ENCODE data around the gene OR56A4.
"Not testable (repeated sequence)": the region's sequence is repeated elsewhere in the genome, so short reads cannot be mapped to it uniquely, and the experiment has no call there.

OR56A4 gene

DNA sequence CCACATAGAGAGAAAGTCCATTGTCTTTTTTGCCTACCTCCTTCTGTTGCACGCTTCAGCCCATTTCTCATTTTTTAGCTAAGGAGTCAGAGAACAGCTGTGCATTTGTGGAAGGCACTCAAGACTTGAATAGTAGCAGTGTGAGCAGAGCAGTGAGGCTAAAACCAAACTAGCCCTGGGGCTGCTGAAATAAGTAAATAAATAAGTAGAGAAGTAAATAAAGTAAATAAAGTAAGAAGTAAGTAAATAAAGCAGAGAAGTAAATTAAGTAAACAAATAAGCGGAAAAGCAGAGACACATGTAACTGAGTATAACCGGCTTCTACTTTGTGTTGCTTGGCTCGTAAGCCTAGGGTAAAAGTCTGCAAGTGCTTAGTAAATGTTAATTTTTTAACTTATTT, 17.5 kb downstream of the OR56A4 start:
- Mint-ChIP-seq H3K9me3 (ENCODE audit: low read depth) (peaks cover 6% of the 10 kb centered on the region), H3K27me3 (peaks cover 24% of the 10 kb centered on the region), H3K36me3 (no peaks in the 10 kb centered on the region)

DNA sequence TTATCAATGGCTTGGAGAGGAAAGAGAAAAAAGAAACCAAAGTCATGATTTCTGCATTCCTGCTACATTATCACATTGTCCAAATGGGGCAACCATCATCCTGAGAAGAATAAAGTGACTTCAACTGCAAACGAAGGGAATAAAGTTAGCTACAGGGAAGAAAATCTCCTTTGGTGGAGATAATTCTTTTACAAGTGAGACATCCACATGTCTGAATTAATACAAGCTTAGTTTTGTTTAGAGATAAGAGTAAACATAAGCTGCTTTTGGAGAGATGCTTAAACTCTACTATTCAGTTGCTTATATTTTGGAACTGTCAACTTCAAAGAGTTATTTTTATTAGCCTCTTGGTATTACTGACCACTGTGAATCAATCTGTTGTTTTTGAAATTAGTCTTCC, 19.9 kb downstream of the OR56A4 start, which contains the start of gene OR52L1:
Gene OR52L1 (minus strand): TSS at position 101 of the 400 bp plus-strand sequence. CDS start 55 bp downstream, at position 46.
- no peaks in the 10 kb centered on the region for H3K36me3 Mint-ChIP-seq
- no peak within 1 kb of the TSS for H3K4me3 Mint-ChIP-seq
- no peaks in the 10 kb centered on the region for H3K4me1 Mint-ChIP-seq (ENCODE audit: low read depth)
- peaks cover 37% of the 10 kb centered on the region for H3K27me3 Mint-ChIP-seq
- no peak within 1 kb of the TSS for H3K27ac Mint-ChIP-seq
- peaks cover 6% of the 10 kb centered on the region for H3K9me3 Mint-ChIP-seq (ENCODE audit: low read depth)

More for the DNA sequence above, 17.5 kb downstream of the OR56A4 start:
- Mint-ChIP-seq H3K4me3 (no peak overlapping the region), H3K4me1 (ENCODE audit: low read depth) (no peaks in the 10 kb centered on the region), H3K27ac (no peak overlapping the region)

DNA sequence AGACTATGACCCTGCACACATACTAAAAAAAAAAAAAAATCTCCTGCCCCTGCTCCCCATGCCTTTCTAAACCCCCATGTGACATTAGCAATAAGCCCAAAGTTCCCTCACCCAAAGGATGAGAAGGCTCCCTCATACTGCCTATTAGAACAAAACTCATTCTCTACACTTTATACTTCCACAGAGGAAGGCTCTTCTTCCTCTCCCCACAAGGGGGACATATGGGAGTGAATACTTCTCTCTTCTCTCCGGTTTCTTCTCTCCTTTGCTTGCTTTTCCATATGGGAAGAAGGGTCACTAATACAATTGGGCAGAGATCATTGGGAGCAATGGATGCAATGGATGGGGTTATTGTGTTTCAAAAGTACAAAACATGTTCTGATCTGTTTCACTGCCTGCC, 23.3 kb downstream of the OR56A4 start:
- H3K27me3 Mint-ChIP-seq = peaks cover 32% of the 10 kb centered on the region
- no peaks in the 10 kb centered on the region for H3K4me1 Mint-ChIP-seq (ENCODE audit: low read depth)
- H3K36me3 Mint-ChIP-seq = no peaks in the 10 kb centered on the region
- H3K9me3 Mint-ChIP-seq (ENCODE audit: low read depth) = peaks cover 17% of the 10 kb centered on the region
- H3K4me3 Mint-ChIP-seq = no peak overlapping the region
- no peak overlapping the region for H3K27ac Mint-ChIP-seq

DNA sequence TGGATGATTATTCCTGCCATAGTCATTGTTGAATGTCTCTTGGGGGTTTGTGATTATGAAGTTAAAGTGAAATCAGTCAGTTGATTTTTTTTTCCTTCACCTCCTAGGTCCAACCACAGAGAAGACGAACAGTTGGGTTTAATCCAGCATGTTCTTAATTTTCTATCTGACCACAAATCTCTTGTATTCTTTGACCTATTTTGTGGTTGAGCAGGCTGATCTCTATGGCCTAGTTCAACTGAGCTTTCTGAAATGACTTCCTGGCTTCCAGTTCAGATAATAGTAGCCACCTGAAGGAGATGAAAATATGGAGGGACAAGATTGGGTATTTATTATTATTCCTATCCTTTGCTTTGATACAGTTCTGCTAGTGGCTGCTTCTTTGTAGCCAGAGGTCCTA, 33.2 kb downstream of the OR56A4 start:
- Mint-ChIP-seq H3K36me3 (no peaks in the 10 kb centered on the region), H3K4me1 (ENCODE audit: low read depth) (no peaks in the 10 kb centered on the region), H3K27ac (no peak overlapping the region), H3K9me3 (ENCODE audit: low read depth) (peaks cover 6% of the 10 kb centered on the region), H3K27me3 (peaks cover 10% of the 10 kb centered on the region), H3K4me3 (no peak overlapping the region)

DNA sequence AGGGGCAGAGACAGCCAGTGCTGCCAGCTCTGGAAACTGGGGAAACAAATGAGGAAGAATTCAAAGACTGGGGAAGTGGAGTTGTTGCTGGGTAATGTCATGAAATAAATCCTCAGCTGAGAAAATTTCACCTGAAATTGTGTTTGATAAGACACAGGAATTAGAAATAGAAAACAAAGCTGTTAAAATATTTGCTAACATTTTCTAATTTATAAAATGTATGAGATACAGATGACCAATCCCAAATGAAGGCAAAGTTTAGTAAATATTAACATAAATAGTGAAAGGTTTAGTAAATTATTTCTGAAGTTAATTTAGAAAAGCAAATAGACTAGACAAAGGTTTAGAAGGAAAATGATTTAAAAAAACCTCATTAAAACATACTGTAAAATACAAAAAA, 38.4 kb downstream of the OR56A4 start, which contains the start of gene OR56A5:
Gene OR56A5 (minus strand): TSS at position 101 of the 400 bp plus-strand sequence. CDS start 0 bp downstream, at position 101.
- Mint-ChIP-seq H3K36me3 (no peaks in the 10 kb centered on the region), H3K4me1 (ENCODE audit: low read depth) (no peaks in the 10 kb centered on the region), H3K27ac (no peak within 1 kb of the TSS), H3K4me3 (no peak within 1 kb of the TSS), H3K9me3 (ENCODE audit: low read depth) (peaks cover 4% of the 10 kb centered on the region), H3K27me3 (peaks cover 21% of the 10 kb centered on the region)

DNA sequence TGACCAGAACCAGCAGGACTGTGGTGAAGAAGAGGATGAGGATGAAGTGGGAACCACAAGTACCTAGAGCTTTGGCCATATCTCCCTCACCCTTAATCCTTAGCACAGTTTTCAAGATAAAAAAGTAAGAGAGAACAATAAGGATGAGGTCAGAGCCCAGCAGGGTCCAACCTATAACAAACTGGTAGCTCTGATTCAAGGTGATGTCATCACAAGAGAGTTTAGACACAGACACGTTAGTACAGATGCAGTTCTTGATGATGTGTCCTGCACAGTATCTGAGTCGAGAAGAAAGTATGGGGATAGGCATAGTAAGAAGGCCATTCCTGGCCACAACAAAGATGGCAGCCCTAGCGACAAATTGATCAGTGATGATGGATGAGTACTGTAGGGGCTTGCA, 39.0 kb downstream of the OR56A4 start:
- Mint-ChIP-seq H3K9me3 (ENCODE audit: low read depth) (peaks cover 10% of the 10 kb centered on the region), H3K27me3 (peaks cover 21% of the 10 kb centered on the region), H3K36me3 (no peaks in the 10 kb centered on the region)

DNA sequence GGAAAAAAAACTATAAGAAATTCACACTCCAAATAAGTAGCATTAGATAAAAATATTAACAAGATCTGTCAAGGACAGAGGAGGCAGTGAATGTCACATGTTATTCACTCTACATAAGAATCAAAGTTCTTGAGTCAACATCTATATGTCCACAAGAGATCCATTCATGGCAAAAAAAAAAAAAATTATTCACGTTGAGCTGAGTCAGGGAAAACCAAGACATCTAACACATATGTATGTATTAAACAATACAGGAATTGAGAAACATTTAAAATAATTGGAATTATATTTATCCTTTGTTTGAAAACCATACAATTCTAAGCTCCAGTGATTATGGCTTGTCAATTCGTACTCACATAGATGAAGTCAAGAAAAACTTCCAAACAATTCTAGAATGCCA, 39.8 kb downstream of the OR56A4 start:
- Mint-ChIP-seq H3K27ac (no peak overlapping the region), H3K36me3 (no peaks in the 10 kb centered on the region), H3K4me3 (no peak overlapping the region), H3K27me3 (peaks cover 21% of the 10 kb centered on the region), H3K9me3 (ENCODE audit: low read depth) (peaks cover 13% of the 10 kb centered on the region), H3K4me1 (ENCODE audit: low read depth) (no peaks in the 10 kb centered on the region)

More for the DNA sequence above, 39.0 kb downstream of the OR56A4 start:
- Mint-ChIP-seq H3K4me3 (no peak overlapping the region), H3K27ac (no peak overlapping the region), H3K4me1 (ENCODE audit: low read depth) (no peaks in the 10 kb centered on the region)

DNA sequence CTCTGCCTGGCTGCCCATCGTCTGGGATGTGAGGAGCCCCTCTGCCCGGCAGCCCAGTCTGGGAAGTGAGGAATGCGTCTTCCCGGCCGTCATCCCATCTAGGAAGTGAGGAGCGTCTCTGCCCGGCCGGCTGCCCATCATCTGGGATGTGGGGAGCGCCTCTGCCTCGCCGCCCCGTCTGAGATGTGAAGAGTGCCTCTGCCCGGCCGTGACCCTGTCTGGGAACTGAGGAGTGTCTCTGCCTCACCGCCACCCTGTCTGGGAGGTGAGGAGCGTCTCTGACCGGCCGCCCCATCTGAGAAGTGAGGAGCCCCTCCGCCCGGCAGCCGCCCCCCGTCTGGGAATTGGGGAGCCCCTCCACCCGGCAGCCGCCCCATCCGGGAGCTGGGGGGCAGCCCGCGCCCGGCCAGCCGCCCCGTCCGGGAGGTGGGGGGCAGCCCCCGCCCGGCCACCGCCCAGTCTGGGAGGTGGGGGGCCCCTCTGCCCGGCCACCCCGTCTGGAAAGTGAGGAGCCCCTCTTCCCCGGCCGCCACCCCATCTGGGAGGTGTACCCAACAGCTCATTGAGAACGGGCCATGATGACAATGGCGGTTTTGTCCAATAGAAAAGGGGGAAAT, 45.9 kb downstream of the OR56A4 start:
- H3K9me3 Mint-ChIP-seq (ENCODE audit: low read depth) = peaks cover 20% of the 10 kb centered on the region
- not testable (repeated sequence) for H3K27ac Mint-ChIP-seq; H3K4me1 Mint-ChIP-seq (ENCODE audit: low read depth); H3K27me3 Mint-ChIP-seq; H3K36me3 Mint-ChIP-seq; H3K4me3 Mint-ChIP-seq

DNA sequence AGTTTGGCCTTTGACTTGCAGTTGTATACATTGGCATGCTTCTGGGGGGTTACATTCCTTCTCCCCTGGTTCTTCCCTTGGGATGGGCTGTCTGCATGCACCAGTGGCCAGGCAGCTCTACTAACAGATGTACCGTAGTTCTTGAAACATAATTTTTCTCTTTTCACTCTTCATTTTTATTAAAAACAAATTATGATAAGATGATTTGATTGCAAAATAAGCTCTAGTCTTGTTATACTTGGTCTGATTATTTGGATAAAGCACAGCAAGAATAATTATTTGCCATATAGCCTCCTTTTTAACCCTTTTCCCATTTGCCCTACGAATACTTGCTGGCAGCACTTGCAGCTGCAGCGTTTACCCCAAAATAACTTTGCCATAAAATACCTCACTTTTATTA, 51.2 kb downstream of the OR56A4 start:
- Mint-ChIP-seq H3K27me3 (peaks cover 6% of the 10 kb centered on the region), H3K36me3 (no peaks in the 10 kb centered on the region), H3K4me3 (no peak overlapping the region), H3K9me3 (ENCODE audit: low read depth) (peaks cover 6% of the 10 kb centered on the region), H3K27ac (no peak overlapping the region), H3K4me1 (ENCODE audit: low read depth) (no peaks in the 10 kb centered on the region)
